Neuron (in vitro differentiated cells): ENCODE data around the gene TMED6.
"Not testable (repeated sequence)": the region's sequence is repeated elsewhere in the genome, so short reads cannot be mapped to it uniquely, and the experiment has no call there.

Experiments
- H2AFZ ChIP-seq: one replicate; pipeline ENCODE4 v1.6.1; 2013; ENCODE audit warnings: low read depth, mild to moderate bottlenecking, inconsistent platforms, low read length, moderate library complexity
- H3K27me3 ChIP-seq: one replicate; pipeline ENCODE4 v1.6.1; 2013; ENCODE audit warnings: low read length; ENCODE audit not compliant: insufficient read depth
- H3K36me3 ChIP-seq: one replicate; pipeline ENCODE4 v1.6.1; 2013; ENCODE audit warnings: low read length; ENCODE audit not compliant: insufficient read depth
- H3K4me1 ChIP-seq: one replicate; pipeline ENCODE4 v1.6.1; 2013; ENCODE audit warnings: low read length; ENCODE audit not compliant: insufficient read depth
- H3K4me3 ChIP-seq: 2 replicates; pipeline ENCODE4 v1.5.1; 2013; ENCODE audit warnings: mild to moderate bottlenecking, low read length, moderate library complexity
- H3K9me3 ChIP-seq: one replicate; pipeline ENCODE4 v1.6.1; 2013; ENCODE audit warnings: low read length

TMED6 gene

GRCh38 chr16:69376393-69377059 lies 24.9 kb upstream of the TMED6 start:
- no peak overlapping the region for H3K4me3 ChIP-seq
- H3K27me3 ChIP-seq = no peaks in the 10 kb centered on the region
- no peaks in the 10 kb centered on the region for H3K4me1 ChIP-seq
- no peaks in the 10 kb centered on the region for H3K9me3 ChIP-seq
- H3K36me3 ChIP-seq = peaks cover 68% of the 10 kb centered on the region
- H2AFZ ChIP-seq = no peak overlapping the region

GRCh38 chr16:69373019-69373418 lies 21.4 kb upstream of the TMED6 start:
- no peaks in the 10 kb centered on the region for H3K4me1 ChIP-seq
- peaks cover 64% of the 10 kb centered on the region for H3K36me3 ChIP-seq
- H3K9me3 ChIP-seq = no peaks in the 10 kb centered on the region
- no peaks in the 10 kb centered on the region for H3K27me3 ChIP-seq
- H2AFZ ChIP-seq = no peak overlapping the region
- no peak overlapping the region for H3K4me3 ChIP-seq

DNA sequence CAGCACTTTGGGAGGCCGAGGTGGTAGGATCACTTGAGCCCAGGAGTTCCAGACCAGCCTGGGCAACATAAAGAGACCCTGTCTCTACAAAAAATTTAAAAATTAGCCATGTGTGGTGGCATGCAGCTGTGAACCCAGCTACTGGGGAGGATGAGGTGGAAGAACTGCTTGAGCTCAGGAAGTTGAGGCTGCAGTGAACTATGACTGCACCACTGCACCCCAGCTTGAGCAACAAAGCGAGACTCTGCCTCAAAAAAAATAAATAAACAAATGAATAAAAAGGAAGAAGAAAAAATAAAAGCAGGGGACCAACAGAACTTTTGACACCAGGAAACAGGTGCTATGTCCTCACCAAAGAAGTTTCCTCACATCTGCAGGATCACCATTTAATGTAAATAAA lies 20.0 kb upstream of the TMED6 start:
- no peaks in the 10 kb centered on the region for H3K4me1 ChIP-seq
- peaks cover 70% of the 10 kb centered on the region for H3K36me3 ChIP-seq
- H2AFZ ChIP-seq = no peak overlapping the region
- no peaks in the 10 kb centered on the region for H3K27me3 ChIP-seq
- H3K4me3 ChIP-seq = no peak overlapping the region
- no peaks in the 10 kb centered on the region for H3K9me3 ChIP-seq

DNA sequence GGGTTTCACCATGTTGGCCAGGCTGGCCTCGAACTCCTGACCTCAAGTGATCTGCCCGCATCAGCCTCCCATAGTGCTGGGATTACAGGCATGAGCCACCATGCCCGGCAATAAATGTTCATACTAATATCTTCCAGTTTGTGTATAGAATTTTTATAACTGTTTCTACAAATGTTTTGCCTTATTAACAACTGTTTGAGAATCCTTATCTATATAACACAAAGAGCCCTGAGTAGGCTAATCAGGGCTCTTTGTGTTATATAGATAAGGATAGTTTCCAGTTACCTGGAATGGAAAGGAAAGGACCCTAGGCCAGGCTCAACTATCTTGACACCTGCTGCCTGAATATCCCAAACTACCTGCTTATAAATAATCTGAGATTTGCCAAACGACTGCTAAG lies 17.3 kb upstream of the TMED6 start:
- Histone ChIP-seq H3K9me3 (no peaks in the 10 kb centered on the region), H2AFZ (no peak overlapping the region), H3K27me3 (no peaks in the 10 kb centered on the region), H3K36me3 (peaks cover 80% of the 10 kb centered on the region), H3K4me3 (no peak overlapping the region), H3K4me1 (no peaks in the 10 kb centered on the region)

- no peaks in the 10 kb centered on the region for H3K9me3 ChIP-seq
- H3K4me1 ChIP-seq = no peaks in the 10 kb centered on the region
- H3K36me3 ChIP-seq = peaks cover 80% of the 10 kb centered on the region
- no peak overlapping the region for H3K4me3 ChIP-seq
- H3K27me3 ChIP-seq = no peaks in the 10 kb centered on the region
- H2AFZ ChIP-seq = no peak overlapping the region
Measured at GRCh38 chr16:69367980-69368379, 16.4 kb upstream of the TMED6 start.

- Histone ChIP-seq H3K4me1 (no peaks in the 10 kb centered on the region), H3K9me3 (no peaks in the 10 kb centered on the region), H3K4me3 (no peak overlapping the region), H2AFZ (no peak overlapping the region), H3K36me3 (peaks cover 71% of the 10 kb centered on the region), H3K27me3 (no peaks in the 10 kb centered on the region)
Measured at GRCh38 chr16:69366431-69366830, 14.8 kb upstream of the TMED6 start.

GRCh38 chr16:69365901-69366300 lies 14.3 kb upstream of the TMED6 start:
- no peaks in the 10 kb centered on the region for H3K4me1 ChIP-seq
- no peaks in the 10 kb centered on the region for H3K9me3 ChIP-seq
- H3K36me3 ChIP-seq = peaks cover 71% of the 10 kb centered on the region
- H3K27me3 ChIP-seq = no peaks in the 10 kb centered on the region
- no peak overlapping the region for H2AFZ ChIP-seq
- H3K4me3 ChIP-seq = no peak overlapping the region

- peaks cover 58% of the 10 kb centered on the region for H3K36me3 ChIP-seq
- H3K9me3 ChIP-seq = no peaks in the 10 kb centered on the region
- H3K4me1 ChIP-seq = no peaks in the 10 kb centered on the region
- H2AFZ ChIP-seq = no peak overlapping the region
- H3K27me3 ChIP-seq = no peaks in the 10 kb centered on the region
- H3K4me3 ChIP-seq = no peak overlapping the region
Measured at GRCh38 chr16:69364088-69364487, 12.5 kb upstream of the TMED6 start.

DNA sequence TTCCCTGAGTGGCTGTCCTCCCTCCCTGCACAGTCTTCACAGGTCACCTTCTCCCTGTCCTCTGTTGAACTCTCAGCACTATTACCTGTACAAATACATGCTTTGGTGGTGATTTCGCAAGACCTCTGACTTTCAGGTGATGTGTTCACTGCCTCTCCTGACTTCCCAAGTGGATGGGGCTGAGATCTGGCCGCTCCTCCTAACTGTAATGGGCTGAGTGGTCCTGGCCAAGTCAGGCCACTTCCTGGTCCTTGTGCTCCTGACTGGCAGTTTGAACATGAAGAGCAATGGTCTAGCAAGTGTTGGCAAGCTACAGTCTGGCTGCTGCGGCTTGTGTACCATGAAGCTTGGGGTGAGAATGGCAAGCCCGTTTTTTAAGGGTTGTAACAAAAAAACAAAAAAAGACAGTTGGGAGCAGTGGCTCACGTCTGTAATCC lies 11.7 kb upstream of the TMED6 start:
- Histone ChIP-seq H3K9me3 (no peaks in the 10 kb centered on the region), H3K4me1 (no peaks in the 10 kb centered on the region), H3K4me3 (no peak overlapping the region), H2AFZ (no peak overlapping the region), H3K27me3 (no peaks in the 10 kb centered on the region), H3K36me3 (peaks cover 51% of the 10 kb centered on the region)

- H3K4me1 ChIP-seq, H3K4me3 ChIP-seq, H2AFZ ChIP-seq, H3K9me3 ChIP-seq, H3K27me3 ChIP-seq: not testable (repeated sequence)
- H3K36me3 ChIP-seq = peaks cover 32% of the 10 kb centered on the region
Measured at GRCh38 chr16:69360070-69360469, 8.5 kb upstream of the TMED6 start.

DNA sequence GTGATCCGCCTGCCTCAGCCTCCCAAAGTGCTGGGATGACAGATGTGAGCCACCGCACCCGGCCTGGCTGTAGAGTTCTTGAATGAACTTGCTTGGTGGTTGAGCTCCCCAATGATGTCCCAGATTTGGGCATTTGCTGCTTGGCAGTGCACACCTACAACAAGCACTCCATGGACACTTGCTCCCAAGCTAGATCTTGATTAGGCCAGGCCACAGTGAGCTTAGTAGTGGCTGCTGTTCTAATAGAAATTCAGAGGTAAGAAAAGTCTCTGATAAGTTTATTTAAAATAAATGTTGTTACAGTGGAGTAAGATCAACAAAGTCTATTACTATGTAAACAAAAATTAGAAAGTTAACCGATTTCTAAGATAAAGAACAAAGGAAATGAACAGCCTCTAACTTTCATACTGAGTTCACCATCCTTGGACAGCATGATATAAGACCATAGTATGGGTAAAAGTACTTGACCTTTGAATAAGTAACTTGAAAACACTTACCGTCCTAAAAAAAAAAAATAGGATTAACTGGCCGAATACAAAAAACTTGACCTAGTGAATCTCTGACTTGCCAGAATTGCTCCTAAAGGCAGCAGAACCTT lies 951 bp downstream of the TMED6 start:
- no peaks in the 10 kb centered on the region for H3K27me3 ChIP-seq
- no peaks in the 10 kb centered on the region for H3K9me3 ChIP-seq
- H3K36me3 ChIP-seq = peaks cover 31% of the 10 kb centered on the region
- H2AFZ ChIP-seq = no peak overlapping the region
- H3K4me1 ChIP-seq = no peaks in the 10 kb centered on the region
- H3K4me3 ChIP-seq = no peak overlapping the region

DNA sequence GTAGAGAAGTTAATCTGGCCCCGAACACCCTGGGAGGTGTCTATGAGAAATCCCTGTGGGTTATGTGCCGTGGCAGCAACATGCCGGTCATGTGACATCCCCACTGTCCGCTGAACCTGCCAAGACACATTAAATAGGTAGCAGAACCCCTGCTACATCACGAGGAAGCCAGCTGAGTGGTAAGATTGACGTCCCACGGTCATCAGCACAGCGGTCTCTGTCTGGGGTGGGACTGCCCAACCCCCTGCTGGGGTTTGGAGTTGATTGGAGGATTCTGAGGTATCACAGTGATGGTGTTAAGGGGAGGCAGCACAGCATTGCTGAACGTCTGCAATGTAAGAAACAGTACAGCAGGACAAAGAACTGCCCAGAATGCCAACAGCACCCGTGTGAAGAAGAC lies 2.0 kb downstream of the TMED6 start:
- no peaks in the 10 kb centered on the region for H3K4me1 ChIP-seq
- no peaks in the 10 kb centered on the region for H3K9me3 ChIP-seq
- no peaks in the 10 kb centered on the region for H3K27me3 ChIP-seq
- H3K4me3 ChIP-seq = no peak overlapping the region
- H2AFZ ChIP-seq = no peak overlapping the region
- H3K36me3 ChIP-seq = peaks cover 26% of the 10 kb centered on the region

DNA sequence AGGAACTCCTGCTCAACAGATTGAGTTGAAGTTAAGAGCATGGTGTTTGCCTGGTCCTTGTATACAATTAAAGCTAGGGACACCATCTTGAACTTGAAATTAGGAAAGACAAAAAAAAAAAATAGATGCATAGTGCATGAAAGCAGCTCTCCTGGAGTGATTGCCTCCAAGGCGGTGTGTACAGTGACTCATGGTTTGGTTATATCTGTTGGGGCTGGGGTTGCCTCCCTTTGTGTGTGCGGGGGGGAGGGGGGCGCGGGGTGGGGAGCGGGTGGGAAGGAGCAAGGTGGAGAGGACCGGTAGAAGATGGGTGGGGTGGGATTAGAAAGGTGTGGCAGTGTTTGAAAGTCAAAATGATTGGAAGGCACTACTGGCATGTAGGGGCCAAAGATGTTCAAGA lies 3.4 kb downstream of the TMED6 start:
- no peaks in the 10 kb centered on the region for H3K9me3 ChIP-seq
- no peak overlapping the region for H2AFZ ChIP-seq
- no peaks in the 10 kb centered on the region for H3K4me1 ChIP-seq
- H3K27me3 ChIP-seq = no peaks in the 10 kb centered on the region
- H3K4me3 ChIP-seq = no peak overlapping the region
- peaks cover 28% of the 10 kb centered on the region for H3K36me3 ChIP-seq

GRCh38 chr16:69346683-69347082 lies 4.9 kb downstream of the TMED6 start:
- Histone ChIP-seq H3K9me3 (no peaks in the 10 kb centered on the region), H3K4me1 (no peaks in the 10 kb centered on the region), H2AFZ (no peak overlapping the region), H3K27me3 (no peaks in the 10 kb centered on the region), H3K4me3 (no peak overlapping the region), H3K36me3 (peaks cover 34% of the 10 kb centered on the region)
